ENCODE measurements around the gene NRDC. TPM values are rescaled to one million over a fixed set of nuclear protein-coding genes. Genes with fewer than 3 reads are reported as not detected.
"Not testable (repeated sequence)": the region's sequence is repeated elsewhere in the genome, so short reads cannot be mapped to it uniquely, and the experiment has no call there.

Gene NRDC
- total RNA-seq, 1 donor from 2014 or later = 130 TPM

GRCh38 chr1:51902456-51902855, 23.9 kb upstream of the NRDC start:
- peaks cover 94% of the 10 kb centered on the region for H3K27me3 ChIP-seq (ENCODE audit: low read depth)
- intact Hi-C loops (cut with micrococcal nuclease) = no loop called here
- no peaks in the 10 kb centered on the region for H3K36me3 ChIP-seq
- no peak overlapping the region for H3K27ac ChIP-seq (replicated peaks)
- H3K4me1 ChIP-seq = no peaks in the 10 kb centered on the region
- DNase-seq = no peak
- H3K4me3 ChIP-seq = no peak overlapping the region
- H3K9me3 ChIP-seq (replicated peaks) = no peaks in the 10 kb centered on the region
- TF ChIP-seq, protein P1, sequence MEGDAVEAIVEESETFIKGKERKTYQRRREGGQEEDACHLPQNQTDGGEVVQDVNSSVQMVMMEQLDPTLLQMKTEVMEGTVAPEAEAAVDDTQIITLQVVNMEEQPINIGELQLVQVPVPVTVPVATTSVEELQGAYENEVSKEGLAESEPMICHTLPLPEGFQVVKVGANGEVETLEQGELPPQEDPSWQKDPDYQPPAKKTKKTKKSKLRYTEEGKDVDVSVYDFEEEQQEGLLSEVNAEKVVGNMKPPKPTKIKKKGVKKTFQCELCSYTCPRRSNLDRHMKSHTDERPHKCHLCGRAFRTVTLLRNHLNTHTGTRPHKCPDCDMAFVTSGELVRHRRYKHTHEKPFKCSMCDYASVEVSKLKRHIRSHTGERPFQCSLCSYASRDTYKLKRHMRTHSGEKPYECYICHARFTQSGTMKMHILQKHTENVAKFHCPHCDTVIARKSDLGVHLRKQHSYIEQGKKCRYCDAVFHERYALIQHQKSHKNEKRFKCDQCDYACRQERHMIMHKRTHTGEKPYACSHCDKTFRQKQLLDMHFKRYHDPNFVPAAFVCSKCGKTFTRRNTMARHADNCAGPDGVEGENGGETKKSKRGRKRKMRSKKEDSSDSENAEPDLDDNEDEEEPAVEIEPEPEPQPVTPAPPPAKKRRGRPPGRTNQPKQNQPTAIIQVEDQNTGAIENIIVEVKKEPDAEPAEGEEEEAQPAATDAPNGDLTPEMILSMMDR (IDR thresholded peaks at IDR 0.05; ENCODE audit: borderline replicate concordance) = no peak

GRCh38 chr1:51901151-51901550, 22.6 kb upstream of the NRDC start:
- intact Hi-C loops (cut with micrococcal nuclease) = no loop called here
- H3K9me3 ChIP-seq (replicated peaks) = no peaks in the 10 kb centered on the region
- DNase-seq = no peak
- H3K27me3 ChIP-seq (ENCODE audit: low read depth) = peaks cover 97% of the 10 kb centered on the region
- TF ChIP-seq, protein P1 (IDR thresholded peaks at IDR 0.05; ENCODE audit: borderline replicate concordance) = no peak
- no peaks in the 10 kb centered on the region for H3K36me3 ChIP-seq
- no peak overlapping the region for H3K27ac ChIP-seq (replicated peaks)
- no peaks in the 10 kb centered on the region for H3K4me1 ChIP-seq
- H3K4me3 ChIP-seq = no peak overlapping the region

- Histone ChIP-seq H3K27me3 (ENCODE audit: low read depth) (peaks cover 97% of the 10 kb centered on the region), H3K4me1 (no peaks in the 10 kb centered on the region), H3K4me3 (no peak overlapping the region), H3K9me3 (replicated peaks) (no peaks in the 10 kb centered on the region), H3K36me3 (no peaks in the 10 kb centered on the region), H3K27ac (replicated peaks) (no peak overlapping the region)
- DNase-seq = no peak
- intact Hi-C loops (cut with micrococcal nuclease) = loop anchor here (5.0 kb wide), 1 partner anchor 103 kb away; no protein-coding TSS in a partner anchor
- TF ChIP-seq, protein P1 (IDR thresholded peaks at IDR 0.05; ENCODE audit: borderline replicate concordance) = no peak
These were observed 20.5 kb upstream of the NRDC start for GRCh38 chr1:51899022-51899421.

GRCh38 chr1:51898090-51898734, 19.7 kb upstream of the NRDC start:
- H3K4me1 ChIP-seq = no peaks in the 10 kb centered on the region
- TF ChIP-seq, protein P1 (IDR thresholded peaks at IDR 0.05; ENCODE audit: borderline replicate concordance) = no peak
- peaks cover 4% of the 10 kb centered on the region for H3K9me3 ChIP-seq (replicated peaks)
- no peak for DNase-seq
- no peak overlapping the region for H3K4me3 ChIP-seq
- intact Hi-C loops (cut with micrococcal nuclease) = loop anchor here (5.0 kb wide), 1 partner anchor 104 kb away; no protein-coding TSS in a partner anchor
- peaks cover 99% of the 10 kb centered on the region for H3K27me3 ChIP-seq (ENCODE audit: low read depth)
- no peak overlapping the region for H3K27ac ChIP-seq (replicated peaks)
- H3K36me3 ChIP-seq = no peaks in the 10 kb centered on the region

DNA sequence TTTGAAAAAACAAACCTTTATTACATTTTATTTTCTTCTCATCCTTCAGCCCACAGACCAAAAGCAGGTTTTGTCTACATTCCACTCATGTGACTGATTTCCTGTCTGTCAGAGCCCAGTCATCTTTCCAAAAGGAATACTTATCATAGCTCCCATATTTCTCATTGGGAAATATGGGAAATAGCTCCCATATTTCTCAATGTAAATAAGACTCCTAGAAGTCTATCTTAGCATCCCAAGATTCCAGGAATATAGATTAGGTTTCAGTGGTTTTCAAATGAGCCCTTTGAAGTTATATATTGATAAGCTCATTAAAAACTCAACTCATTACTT, 19.1 kb upstream of the NRDC start:
- intact Hi-C loops (cut with micrococcal nuclease) = loop anchor here (5.0 kb wide), 1 partner anchor 105 kb away; no protein-coding TSS in a partner anchor
- TF ChIP-seq, protein P1 (IDR thresholded peaks at IDR 0.05; ENCODE audit: borderline replicate concordance) = no peak
- H3K27ac ChIP-seq (replicated peaks) = no peak overlapping the region
- DNase-seq = no peak
- H3K27me3 ChIP-seq (ENCODE audit: low read depth) = peaks cover 100% of the 10 kb centered on the region
- H3K9me3 ChIP-seq (replicated peaks) = peaks cover 4% of the 10 kb centered on the region
- no peaks in the 10 kb centered on the region for H3K4me1 ChIP-seq
- H3K4me3 ChIP-seq = no peak overlapping the region
- no peaks in the 10 kb centered on the region for H3K36me3 ChIP-seq

GRCh38 chr1:51894748-51895147, 16.2 kb upstream of the NRDC start:
- H3K4me3 ChIP-seq; H3K27ac ChIP-seq (replicated peaks); H3K9me3 ChIP-seq (replicated peaks); H3K36me3 ChIP-seq; DNase-seq; H3K4me1 ChIP-seq: not testable (repeated sequence)
- peaks cover 100% of the 10 kb centered on the region for H3K27me3 ChIP-seq (ENCODE audit: low read depth)
- intact Hi-C loops (cut with micrococcal nuclease) = loop anchor here (5.0 kb wide), 1 partner anchor 108 kb away; no protein-coding TSS in a partner anchor
